Stimulated activated naive CD8-positive, alpha-beta T cell treated with anti-CD3 and anti-CD28 coated beads, Interleukin-15, Interleukin-2, amounts not matched to agents 100 ng/mL and 50 ng/mL, for 24 hours (primary cell): ENCODE data around the gene ZNF579.

Source experiments
- H3K27ac Mint-ChIP-seq: one replicate; pipeline ENCODE4 v1.8.0; 2021; ENCODE audit warnings: mild to moderate bottlenecking, mixed read lengths
- H3K27me3 Mint-ChIP-seq: one replicate; pipeline ENCODE4 v1.8.0; 2021; ENCODE audit warnings: mixed read lengths
- H3K36me3 Mint-ChIP-seq: one replicate; pipeline ENCODE4 v1.8.0; 2021; ENCODE audit warnings: low read depth, mixed read lengths
- H3K4me1 Mint-ChIP-seq: one replicate; pipeline ENCODE4 v1.8.0; 2021; ENCODE audit warnings: low read depth, mixed read lengths
- H3K4me3 Mint-ChIP-seq: one replicate; pipeline ENCODE4 v1.8.0; 2021; ENCODE audit warnings: mild to moderate bottlenecking, mixed read lengths
- H3K9me3 Mint-ChIP-seq: one replicate; pipeline ENCODE4 v1.8.0; 2021; ENCODE audit warnings: mixed read lengths

ZNF579 gene

GRCh38 chr19:55580628-55581144, at the start of gene ZNF579:
Gene ZNF579, minus strand, starts transcription at chr19:55580848. Its CDS starts 1,209 bp downstream, at chr19:55579639.
- peaks cover 28% of the 10 kb centered on the region for H3K4me1 Mint-ChIP-seq
- H3K27ac Mint-ChIP-seq = peak within 1 kb of the TSS; percentile 92
- H3K4me3 Mint-ChIP-seq = peak within 1 kb of the TSS; percentile 95
- H3K36me3 Mint-ChIP-seq = peaks cover 15% of the 10 kb centered on the region
- no peaks in the 10 kb centered on the region for H3K27me3 Mint-ChIP-seq
- H3K9me3 Mint-ChIP-seq = no peaks in the 10 kb centered on the region

- Mint-ChIP-seq H3K27me3 (peaks cover 8% of the 10 kb centered on the region), H3K27ac (no peak overlapping the region), H3K4me1 (peaks cover 35% of the 10 kb centered on the region), H3K9me3 (no peaks in the 10 kb centered on the region), H3K36me3 (no peaks in the 10 kb centered on the region), H3K4me3 (peak overlapping the region; percentile 52)
These were observed 45.7 kb upstream of the ZNF579 start for GRCh38 chr19:55626350-55626749.

- H3K27me3 Mint-ChIP-seq = peaks cover 8% of the 10 kb centered on the region
- peak overlapping the region; percentile 82 for H3K4me3 Mint-ChIP-seq
- no peaks in the 10 kb centered on the region for H3K9me3 Mint-ChIP-seq
- peaks cover 47% of the 10 kb centered on the region for H3K4me1 Mint-ChIP-seq
- H3K36me3 Mint-ChIP-seq = peaks cover 10% of the 10 kb centered on the region
- H3K27ac Mint-ChIP-seq = peak overlapping the region; percentile 88
These were observed 44.3 kb upstream of the ZNF579 start for GRCh38 chr19:55625004-55625326.

GRCh38 chr19:55624109-55625003, 43.7 kb upstream of the ZNF579 start, which contains the start of gene ZNF784:
Gene ZNF784, minus strand, starts transcription at chr19:55624566. Its CDS starts 5 bp downstream, at chr19:55624561.
- Mint-ChIP-seq H3K9me3 (no peaks in the 10 kb centered on the region), H3K36me3 (peaks cover 16% of the 10 kb centered on the region), H3K27ac (peak within 1 kb of the TSS; percentile 88), H3K27me3 (peaks cover 8% of the 10 kb centered on the region), H3K4me1 (peaks cover 54% of the 10 kb centered on the region), H3K4me3 (peak within 1 kb of the TSS; percentile 82)

GRCh38 chr19:55623561-55623960, 42.9 kb upstream of the ZNF579 start:
- peaks cover 55% of the 10 kb centered on the region for H3K4me1 Mint-ChIP-seq
- no peak overlapping the region for H3K27ac Mint-ChIP-seq
- no peaks in the 10 kb centered on the region for H3K9me3 Mint-ChIP-seq
- H3K36me3 Mint-ChIP-seq = peaks cover 18% of the 10 kb centered on the region
- peak overlapping the region; percentile 82 for H3K4me3 Mint-ChIP-seq
- H3K27me3 Mint-ChIP-seq = peaks cover 8% of the 10 kb centered on the region

- peaks cover 18% of the 10 kb centered on the region for H3K36me3 Mint-ChIP-seq
- no peak overlapping the region for H3K4me3 Mint-ChIP-seq
- H3K4me1 Mint-ChIP-seq = peaks cover 55% of the 10 kb centered on the region
- no peak overlapping the region for H3K27ac Mint-ChIP-seq
- H3K9me3 Mint-ChIP-seq = no peaks in the 10 kb centered on the region
- peaks cover 8% of the 10 kb centered on the region for H3K27me3 Mint-ChIP-seq
These were observed 42.5 kb upstream of the ZNF579 start for GRCh38 chr19:55623130-55623529.

- H3K27me3 Mint-ChIP-seq = peaks cover 8% of the 10 kb centered on the region
- no peak overlapping the region for H3K27ac Mint-ChIP-seq
- H3K9me3 Mint-ChIP-seq = no peaks in the 10 kb centered on the region
- peaks cover 55% of the 10 kb centered on the region for H3K4me1 Mint-ChIP-seq
- H3K36me3 Mint-ChIP-seq = peaks cover 22% of the 10 kb centered on the region
- no peak overlapping the region for H3K4me3 Mint-ChIP-seq
These were observed 41.8 kb upstream of the ZNF579 start for GRCh38 chr19:55622242-55622969.

GRCh38 chr19:55621673-55622231, 41.1 kb upstream of the ZNF579 start:
- no peak overlapping the region for H3K4me3 Mint-ChIP-seq
- H3K4me1 Mint-ChIP-seq = peaks cover 50% of the 10 kb centered on the region
- no peak overlapping the region for H3K27ac Mint-ChIP-seq
- no peaks in the 10 kb centered on the region for H3K9me3 Mint-ChIP-seq
- peaks cover 4% of the 10 kb centered on the region for H3K27me3 Mint-ChIP-seq
- peaks cover 27% of the 10 kb centered on the region for H3K36me3 Mint-ChIP-seq

- Mint-ChIP-seq H3K27me3 (peaks cover 3% of the 10 kb centered on the region), H3K9me3 (no peaks in the 10 kb centered on the region), H3K4me1 (peaks cover 45% of the 10 kb centered on the region), H3K4me3 (no peak overlapping the region), H3K27ac (no peak overlapping the region), H3K36me3 (peaks cover 29% of the 10 kb centered on the region)
These were observed 40.6 kb upstream of the ZNF579 start for GRCh38 chr19:55621205-55621672.

GRCh38 chr19:55620410-55621204, 40.0 kb upstream of the ZNF579 start:
- peak overlapping the region; percentile 23 for H3K4me3 Mint-ChIP-seq
- H3K4me1 Mint-ChIP-seq = peaks cover 40% of the 10 kb centered on the region
- peak overlapping the region; percentile 29 for H3K27ac Mint-ChIP-seq
- no peaks in the 10 kb centered on the region for H3K9me3 Mint-ChIP-seq
- peaks cover 3% of the 10 kb centered on the region for H3K27me3 Mint-ChIP-seq
- H3K36me3 Mint-ChIP-seq = peaks cover 29% of the 10 kb centered on the region

- H3K4me3 Mint-ChIP-seq = no peak overlapping the region
- peaks cover 29% of the 10 kb centered on the region for H3K36me3 Mint-ChIP-seq
These were observed 38.6 kb upstream of the ZNF579 start for GRCh38 chr19:55619286-55619685.

GRCh38 chr19:55618426-55618825, 37.8 kb upstream of the ZNF579 start:
- peaks cover 24% of the 10 kb centered on the region for H3K4me1 Mint-ChIP-seq
- peaks cover 29% of the 10 kb centered on the region for H3K36me3 Mint-ChIP-seq
- no peak overlapping the region for H3K4me3 Mint-ChIP-seq
- H3K27ac Mint-ChIP-seq = no peak overlapping the region
- H3K27me3 Mint-ChIP-seq = no peaks in the 10 kb centered on the region
- H3K9me3 Mint-ChIP-seq = no peaks in the 10 kb centered on the region

More at GRCh38 chr19:55619286-55619685, 38.6 kb upstream of the ZNF579 start:
- Mint-ChIP-seq H3K27me3 (no peaks in the 10 kb centered on the region), H3K27ac (peak overlapping the region; percentile 19), H3K9me3 (no peaks in the 10 kb centered on the region), H3K4me1 (peaks cover 31% of the 10 kb centered on the region)

GRCh38 chr19:55617426-55617825, 36.8 kb upstream of the ZNF579 start:
- Mint-ChIP-seq H3K27me3 (no peaks in the 10 kb centered on the region), H3K4me1 (peaks cover 25% of the 10 kb centered on the region), H3K36me3 (peaks cover 38% of the 10 kb centered on the region), H3K4me3 (no peak overlapping the region), H3K27ac (peak overlapping the region; percentile 26), H3K9me3 (no peaks in the 10 kb centered on the region)

- no peak overlapping the region for H3K4me3 Mint-ChIP-seq
- peaks cover 35% of the 10 kb centered on the region for H3K4me1 Mint-ChIP-seq
- H3K9me3 Mint-ChIP-seq = no peaks in the 10 kb centered on the region
- peaks cover 38% of the 10 kb centered on the region for H3K36me3 Mint-ChIP-seq
- no peaks in the 10 kb centered on the region for H3K27me3 Mint-ChIP-seq
- no peak overlapping the region for H3K27ac Mint-ChIP-seq
These were observed 35.8 kb upstream of the ZNF579 start for GRCh38 chr19:55616395-55616875.
